Activated CD8-positive, alpha-beta memory T cell treated with anti-CD3 and anti-CD28 coated beads, Interleukin-2, amount 50 U/mL, for 1 hour (primary cell): ENCODE data around the gene OR2A25.
"Not testable (repeated sequence)": the region's sequence is repeated elsewhere in the genome, so short reads cannot be mapped to it uniquely, and the experiment has no call there.

Experiments
- DNase-seq: peaks from one replicate; pipeline ENCODE4 v3.0.0-alpha.2; 2020; ENCODE audit errors: extremely low read depth

Gene OR2A25, protein sequence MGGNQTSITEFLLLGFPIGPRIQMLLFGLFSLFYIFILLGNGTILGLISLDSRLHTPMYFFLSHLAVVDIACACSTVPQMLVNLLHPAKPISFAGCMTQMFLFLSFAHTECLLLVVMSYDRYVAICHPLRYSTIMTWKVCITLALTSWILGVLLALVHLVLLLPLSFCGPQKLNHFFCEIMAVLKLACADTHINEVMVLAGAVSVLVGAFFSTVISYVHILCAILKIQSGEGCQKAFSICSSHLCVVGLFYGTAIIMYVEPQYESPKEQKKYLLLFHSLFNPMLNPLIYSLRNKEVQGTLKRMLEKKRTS

DNA sequence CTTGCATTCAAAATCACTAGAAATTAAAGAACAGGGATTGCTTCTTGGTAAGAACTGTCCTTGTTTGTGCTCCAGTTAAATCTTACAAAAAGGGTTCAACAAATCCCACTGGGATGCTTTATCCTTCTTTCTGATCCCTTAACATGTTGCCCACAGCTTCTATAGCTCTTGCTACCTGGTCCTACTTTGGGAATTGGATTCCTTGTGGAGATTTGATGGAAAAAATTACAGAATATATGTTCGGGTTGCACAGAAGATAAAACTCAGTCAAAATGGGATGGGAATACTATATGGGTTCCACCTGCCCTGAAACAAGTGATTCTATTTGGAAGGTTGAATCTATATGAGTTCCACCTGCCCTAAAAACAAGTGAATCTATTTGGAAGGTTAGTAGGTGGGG is at the start of gene OR2A25:
TSS of gene OR2A25 (plus strand) at position 301 of the 400 bp plus-strand sequence. CDS start 4,409 bp downstream, outside the sequence.
- no peak for DNase-seq

DNA sequence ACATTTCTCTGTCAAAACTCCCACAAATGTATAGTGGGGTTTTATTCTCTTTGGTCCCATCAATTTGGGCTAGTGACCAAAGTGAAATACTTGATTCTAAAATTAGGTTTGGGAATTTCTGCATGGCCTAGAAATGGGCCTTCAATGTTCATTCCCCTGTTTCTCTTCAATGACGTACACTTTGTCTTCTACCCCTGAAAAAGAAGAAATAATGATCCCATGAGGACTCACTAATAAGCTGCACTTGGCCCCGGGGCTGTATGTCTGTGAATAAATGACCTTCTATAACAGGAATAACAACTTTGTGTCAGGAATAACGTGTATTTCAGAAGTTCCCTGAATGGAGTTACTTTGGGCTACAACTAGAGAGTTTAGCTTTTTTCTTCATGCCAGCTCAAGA is 49.3 kb upstream of the OR2A25 start:
- DNase-seq: no peak

DNA sequence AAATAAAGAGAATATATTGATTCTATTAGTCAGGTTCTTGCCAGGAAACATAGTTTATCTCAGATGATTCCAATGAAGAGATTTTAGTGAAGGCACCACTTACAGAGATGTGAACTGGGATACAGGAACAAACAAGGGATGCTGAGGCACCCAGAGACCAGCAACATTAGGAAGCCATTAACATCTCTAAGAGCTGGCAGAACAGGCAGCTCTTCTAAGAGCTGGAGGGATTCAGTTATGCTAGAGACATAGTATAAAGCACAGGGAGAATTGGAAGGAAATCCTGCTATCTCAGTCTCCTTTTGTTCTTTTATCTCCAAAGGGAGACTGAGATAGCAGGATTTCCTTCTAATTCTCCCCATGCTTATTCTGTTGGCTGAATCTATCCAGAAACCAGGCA is 47.4 kb upstream of the OR2A25 start:
- DNase-seq: no peak

DNA sequence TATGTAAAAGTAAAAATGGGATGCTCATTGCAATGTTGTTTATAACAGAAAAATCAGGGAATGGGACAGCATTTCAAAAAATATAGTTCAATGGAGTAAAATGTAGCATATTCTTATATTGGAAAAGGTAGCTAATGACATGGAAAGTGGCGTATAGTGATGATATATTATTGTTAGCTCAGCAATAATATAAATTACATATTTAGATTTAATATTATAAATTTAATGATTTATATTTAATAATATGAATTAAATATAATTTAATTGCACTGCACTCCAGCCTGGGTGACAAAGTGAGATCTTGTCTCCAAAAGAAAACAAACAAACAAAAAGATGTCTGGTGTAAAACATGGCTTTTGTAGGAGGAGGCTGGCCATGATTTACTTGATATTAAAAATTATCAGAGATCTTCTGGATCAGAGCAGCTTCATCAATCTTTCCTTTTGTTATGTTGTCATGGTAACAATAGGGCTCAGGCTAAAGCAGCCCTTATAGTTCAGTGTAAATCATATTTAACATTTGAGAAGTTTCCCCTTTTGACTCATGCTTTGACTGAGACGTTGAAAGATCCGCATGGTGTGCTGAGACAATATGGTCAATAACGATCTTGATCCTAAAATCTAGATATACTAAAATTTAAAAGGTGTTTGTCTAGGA is 46.3 kb upstream of the OR2A25 start:
- no peak for DNase-seq

DNA sequence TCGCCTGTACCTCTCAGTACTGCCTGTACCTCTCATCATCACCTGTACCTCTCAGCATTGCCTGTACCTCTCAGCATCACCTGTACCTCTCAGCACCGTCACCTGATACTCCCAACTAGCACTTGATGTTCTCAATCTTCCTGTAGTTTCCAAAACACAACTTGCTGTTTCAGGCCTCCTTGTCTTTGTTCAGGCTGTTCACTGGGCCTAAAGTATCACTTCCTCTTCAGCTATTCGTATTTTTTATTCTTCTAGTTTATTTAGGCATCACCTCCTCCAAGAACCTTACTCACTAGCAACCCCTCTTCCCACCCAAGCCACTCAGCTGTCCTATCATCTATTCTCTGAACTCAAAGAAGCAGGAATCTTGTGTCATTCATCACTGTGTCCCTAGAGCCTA is 45.4 kb upstream of the OR2A25 start:
- no peak for DNase-seq

DNA sequence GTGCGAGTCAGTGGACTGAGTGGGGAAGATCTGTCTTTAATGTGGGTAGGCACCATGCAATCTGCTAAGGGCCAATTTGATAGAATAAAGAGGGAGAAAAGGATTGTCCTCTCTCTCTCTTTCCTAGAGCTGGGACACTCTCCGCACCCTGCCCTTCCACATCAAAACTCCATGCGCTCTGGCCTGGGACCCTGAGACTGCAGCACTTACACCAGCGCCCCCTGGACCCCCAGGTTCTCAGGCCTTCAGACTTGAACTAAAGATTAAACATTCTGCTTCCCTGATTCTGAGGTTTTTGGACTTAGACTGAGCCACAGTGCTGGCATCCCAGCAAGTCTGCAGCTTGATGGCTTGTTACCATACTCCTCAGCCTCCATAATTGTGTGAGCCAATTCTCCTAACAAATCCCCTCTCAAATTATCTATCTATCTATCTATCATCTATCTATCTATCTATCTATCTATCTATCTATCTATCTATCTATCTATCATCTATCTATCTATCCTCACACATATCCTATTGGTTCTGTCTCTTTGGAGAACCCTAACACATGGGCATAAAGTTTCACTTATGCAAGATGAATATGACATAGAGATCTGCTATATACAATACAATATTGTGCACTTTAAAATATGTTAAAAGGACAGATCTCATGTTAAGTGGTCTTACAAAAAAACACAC is 43.3 kb upstream of the OR2A25 start:
- DNase-seq: no peak

DNA sequence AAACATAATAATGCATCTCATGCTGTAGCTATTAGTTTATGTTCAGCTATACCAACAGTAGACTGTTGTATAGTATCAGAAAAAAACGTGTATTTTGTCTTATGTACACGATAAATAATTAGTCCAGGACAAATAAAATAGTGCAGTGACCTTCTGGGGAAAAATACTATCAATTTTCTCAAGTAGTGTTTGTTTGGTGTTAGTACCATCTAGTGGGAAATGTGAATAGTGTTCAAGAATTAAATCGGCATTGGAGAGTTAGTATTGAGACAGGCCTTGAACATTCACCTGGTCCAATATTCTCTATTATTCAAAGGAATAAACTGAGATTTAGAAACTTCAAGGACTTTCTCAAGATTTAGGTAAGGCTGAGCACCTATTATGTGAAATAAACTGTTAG is 42.5 kb upstream of the OR2A25 start:
- no peak for DNase-seq

DNA sequence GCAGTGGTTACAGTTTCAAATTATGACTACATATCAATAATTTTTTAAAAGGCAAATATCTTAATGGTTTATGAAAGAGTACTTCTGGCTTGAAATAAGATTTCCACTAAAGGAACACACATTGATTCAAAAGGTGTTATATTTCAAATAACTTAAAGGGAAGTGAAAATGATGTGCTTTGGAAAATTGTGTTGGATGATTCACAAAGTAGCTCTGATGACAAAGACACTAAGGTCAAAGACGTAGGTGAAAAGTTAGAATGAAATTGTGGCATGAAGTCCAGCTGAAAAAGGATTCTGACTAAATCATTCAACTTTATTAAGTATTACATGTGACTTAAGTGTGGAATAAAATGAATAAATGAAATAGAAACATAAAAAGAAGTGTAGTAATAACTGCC is 41.6 kb upstream of the OR2A25 start:
- no peak for DNase-seq

DNA sequence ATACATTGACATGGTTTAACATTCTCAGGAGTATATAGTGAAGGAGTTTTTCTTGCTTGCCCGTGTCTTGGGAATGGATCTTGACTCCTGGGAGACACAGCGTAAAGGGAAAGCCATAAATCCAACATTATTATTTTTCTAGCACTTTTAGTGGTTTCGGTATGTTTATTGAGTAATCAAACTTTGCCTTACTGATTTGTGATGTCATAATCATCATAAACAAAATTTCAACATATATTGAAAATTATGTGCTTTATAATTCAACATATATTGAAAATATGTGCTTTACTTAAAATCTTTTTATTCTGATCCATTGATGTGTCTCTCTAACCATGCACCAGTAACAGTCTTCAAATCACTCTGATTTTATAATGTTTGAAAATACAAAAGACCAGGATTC is 41.1 kb upstream of the OR2A25 start:
- DNase-seq: no peak

DNA sequence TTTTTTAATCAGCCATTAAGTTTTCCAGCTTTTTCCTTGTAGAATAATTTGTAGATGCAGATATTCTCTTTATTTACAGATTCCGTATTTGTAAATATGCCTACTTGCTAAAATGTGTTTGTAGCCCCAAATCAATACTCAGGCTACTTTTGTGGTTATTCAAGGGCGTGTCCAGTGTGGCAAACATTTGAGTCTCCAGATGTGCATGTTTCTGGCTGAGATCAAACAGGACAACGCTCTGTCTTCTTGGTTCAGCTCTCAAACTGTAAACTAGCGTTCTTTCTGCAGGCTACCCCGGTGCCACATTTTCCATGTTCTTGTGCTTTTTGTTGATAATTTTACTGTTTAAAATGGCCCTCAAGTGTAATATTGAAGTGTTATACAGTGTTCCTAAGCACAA is 37.1 kb upstream of the OR2A25 start:
- no peak for DNase-seq

DNA sequence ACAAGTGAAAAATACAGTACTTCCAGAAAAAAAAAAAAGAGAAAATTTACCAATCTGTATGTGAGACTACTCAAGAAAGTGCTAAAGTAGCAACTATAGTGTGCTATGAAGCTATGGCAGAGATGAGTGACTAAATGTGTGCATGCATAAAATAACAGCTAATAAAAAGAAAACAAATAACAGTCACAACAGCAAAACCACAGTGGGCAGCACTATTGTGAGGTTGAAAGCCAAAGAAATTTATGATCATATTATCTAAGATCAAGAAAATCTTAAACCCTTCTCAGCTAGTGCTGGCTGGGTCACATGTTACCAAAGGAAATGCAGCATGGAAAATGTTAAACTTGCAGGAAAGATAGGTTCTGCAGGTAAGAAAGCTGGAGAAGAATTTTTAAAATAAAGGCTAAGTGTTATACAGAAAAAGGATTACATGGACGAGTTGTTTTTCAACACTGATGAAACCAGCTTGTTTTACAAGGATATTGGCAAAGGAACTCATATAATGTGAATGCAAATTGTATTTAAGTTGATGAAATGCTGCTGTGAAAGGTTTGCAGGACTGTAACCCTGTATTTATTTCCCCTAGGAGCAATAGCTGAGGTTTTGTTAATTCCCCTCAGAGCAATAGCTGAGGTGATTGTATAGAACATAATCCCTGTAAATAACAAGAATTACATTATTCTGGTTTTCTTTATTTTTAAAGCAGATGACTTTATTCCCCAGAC is 36.5 kb upstream of the OR2A25 start:
- DNase-seq: no peak

DNA sequence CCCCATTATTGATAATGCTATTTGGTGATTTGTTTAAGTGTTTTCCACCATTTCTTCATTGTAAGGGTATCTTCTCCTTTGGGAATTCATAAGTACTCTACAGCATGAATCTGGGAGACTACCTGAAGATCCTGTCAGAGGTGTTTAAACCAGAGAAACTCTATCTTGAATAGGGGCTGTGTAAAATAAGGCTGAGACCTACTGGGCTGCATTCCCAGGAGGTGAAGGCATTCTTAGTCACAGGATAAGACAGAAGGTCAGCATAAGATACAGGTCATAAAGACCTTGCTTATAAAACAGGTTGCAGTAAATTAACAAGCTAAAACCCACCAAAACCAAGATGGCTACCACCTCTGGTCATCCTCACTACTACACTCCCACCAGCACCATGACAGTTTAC is 34.2 kb upstream of the OR2A25 start:
- DNase-seq: no peak

DNA sequence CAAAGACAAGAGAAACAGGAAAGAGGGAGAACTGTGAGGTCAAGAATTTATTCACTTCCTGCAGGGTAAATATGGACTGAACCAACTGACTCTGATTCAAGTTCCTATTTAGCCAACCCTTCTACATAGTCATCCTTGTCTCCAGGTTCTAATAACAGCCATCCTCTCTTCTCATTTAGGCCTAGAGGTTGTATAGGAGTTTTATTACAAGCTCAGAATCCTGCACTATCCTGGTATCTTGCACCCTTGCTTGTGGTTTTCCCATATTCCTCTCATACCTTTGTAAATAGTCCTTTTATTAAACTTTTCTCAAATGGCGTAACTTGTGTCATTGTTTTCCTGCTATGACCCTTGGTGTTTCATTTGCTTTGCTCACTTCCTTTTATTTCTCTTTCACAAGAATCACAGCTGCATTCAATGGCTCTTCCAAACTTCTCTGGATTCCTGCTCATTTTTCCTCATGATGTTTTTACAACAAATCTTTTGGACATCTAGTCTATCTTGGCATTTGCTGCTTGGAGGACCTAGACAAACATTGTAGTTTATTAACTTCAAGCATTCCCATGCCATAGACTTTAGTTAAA is 33.2 kb upstream of the OR2A25 start:
- DNase-seq: no peak

DNA sequence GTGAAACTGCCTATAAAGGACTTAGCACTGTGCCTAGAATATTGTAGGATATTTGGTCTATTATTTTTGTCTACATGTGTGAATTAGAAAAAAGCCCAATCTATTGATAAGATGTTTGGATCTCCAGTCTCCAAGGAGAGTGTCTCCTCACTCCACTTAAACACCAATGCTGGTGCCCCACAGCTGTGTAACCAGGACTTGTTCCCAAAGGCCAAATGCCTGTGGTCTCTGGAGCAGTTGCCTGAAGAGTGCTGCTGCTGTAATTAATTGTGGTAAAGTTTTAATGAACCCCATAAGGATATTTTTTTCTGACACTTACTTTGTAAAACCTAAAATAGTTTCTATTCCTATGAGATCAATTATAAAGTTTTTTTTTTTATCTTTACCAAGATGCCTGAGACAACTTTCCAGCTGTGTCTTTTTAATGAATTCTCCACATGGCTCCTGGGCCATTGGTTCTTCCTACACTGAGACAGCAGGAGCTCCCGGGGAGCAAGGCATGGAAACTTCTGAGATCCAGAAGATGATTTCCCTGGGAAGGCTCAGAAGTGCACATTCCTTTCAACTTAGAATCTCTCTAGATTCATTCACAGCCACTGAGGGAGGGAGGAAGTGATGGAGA is 32.1 kb upstream of the OR2A25 start:
- no peak for DNase-seq

DNA sequence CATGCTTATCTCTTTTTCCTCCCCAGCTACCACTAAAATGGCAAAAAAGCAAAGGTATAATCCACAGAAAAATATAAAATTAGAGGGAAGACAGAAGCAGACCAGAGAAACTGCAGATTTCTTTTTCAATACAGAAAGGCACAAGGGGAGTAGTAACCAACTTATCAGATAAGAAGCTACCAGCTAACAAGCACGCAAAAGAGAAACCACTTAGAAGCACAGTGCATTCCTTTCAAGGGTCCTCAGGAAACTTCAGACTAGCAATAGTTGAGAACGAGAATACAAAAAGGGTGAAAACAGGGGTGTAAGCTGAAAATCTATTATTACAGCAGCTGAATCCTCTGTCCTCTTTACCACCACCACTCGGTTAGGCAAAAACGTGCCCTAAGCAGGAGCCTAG is 30.7 kb upstream of the OR2A25 start:
- no peak for DNase-seq

DNA sequence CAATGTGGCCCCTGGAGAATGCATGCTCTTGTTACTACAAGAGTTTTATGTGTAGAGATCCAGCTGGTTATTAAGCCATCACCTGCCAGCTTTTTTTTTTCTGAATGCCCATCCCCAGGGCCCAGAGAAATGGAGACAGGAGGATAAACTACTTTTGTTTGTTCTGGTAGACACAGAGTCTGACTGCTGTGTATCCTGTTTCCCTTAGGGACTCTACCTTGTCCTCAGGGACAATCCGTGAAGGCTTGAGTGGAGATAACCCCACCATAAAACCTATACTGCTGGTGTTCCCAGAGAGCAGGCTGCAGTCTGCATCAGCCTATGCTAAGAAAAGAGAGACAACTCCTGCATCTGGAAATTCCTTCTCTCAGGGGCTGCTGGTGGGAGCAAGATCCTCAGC is 21.0 kb upstream of the OR2A25 start, which contains the start of gene OR2A5:
TSS of gene OR2A5 (plus strand) at position 301 of the 400 bp plus-strand sequence. CDS start 1,454 bp downstream, outside the sequence.
- no peak for DNase-seq

DNA sequence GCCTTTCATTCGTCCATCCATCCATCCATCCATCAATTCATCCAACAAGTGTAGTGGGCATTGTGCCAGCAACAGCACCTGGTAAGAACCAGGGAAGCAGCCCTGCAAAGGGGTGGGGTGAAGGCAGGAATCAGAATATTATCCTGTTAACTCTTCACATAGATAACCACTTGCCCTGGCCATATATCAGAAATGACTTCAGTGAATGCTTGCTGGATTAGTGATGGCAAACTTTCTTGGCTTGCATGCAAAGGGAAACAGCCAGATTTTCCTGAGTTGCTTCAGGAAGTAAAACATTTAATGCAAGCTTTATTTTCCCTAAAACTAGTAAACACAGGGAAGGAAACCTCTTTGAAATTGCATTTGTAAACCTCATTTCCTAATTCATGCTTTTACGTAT is 20.1 kb upstream of the OR2A25 start:
- DNase-seq: no peak

DNA sequence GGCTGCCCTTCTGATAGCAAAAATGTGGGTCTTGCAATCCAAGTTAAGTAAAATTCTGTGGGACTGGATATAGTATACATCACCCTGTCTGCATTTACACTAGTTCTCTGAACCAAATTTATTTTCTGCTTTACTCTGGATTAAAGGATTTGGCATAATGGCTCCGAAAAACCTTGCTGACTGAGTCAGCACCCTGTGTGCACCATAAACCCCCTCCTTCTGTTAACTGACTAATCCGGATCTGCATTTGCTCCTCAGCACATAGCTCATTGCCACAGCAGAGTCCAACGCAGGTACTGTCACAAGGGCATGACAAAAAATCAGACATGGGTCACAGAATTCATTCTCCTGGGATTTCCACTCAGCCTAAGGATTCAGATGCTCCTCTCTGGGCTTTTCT is 19.5 kb upstream of the OR2A25 start:
- no peak for DNase-seq

DNA sequence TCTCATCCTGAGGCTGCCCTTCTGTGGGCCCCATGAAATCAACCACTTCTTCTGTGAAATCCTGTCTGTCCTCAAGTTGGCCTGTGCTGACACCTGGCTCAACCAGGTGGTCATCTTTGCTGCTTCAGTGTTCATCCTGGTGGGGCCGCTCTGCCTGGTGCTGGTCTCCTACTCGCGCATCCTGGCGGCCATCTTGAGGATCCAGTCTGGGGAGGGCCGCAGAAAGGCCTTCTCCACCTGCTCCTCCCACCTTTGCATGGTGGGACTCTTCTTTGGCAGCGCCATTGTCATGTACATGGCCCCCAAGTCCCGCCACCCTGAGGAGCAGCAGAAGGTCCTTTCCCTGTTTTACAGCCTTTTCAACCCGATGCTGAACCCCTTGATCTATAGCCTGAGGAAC is 18.7 kb upstream of the OR2A25 start:
- not testable (repeated sequence) for DNase-seq

DNA sequence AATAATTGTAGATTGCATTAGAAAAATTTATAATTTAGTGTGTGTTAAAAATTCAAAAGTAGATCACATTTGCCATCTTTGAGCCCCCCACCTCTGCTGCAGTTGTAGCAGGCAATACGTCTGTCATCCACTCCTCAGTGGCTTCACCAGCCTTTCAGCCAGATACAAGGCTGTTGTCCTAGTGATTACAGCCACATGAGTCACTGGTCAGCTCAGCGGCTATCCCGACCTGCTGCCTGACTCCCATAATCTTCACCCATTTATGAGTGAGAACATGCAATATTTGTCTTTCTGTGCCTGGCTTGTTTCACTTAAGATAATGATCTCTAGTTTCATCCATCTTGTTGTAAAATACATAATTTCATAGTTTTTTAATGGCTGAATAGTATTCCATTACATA is 11.7 kb upstream of the OR2A25 start:
- DNase-seq: no peak

DNA sequence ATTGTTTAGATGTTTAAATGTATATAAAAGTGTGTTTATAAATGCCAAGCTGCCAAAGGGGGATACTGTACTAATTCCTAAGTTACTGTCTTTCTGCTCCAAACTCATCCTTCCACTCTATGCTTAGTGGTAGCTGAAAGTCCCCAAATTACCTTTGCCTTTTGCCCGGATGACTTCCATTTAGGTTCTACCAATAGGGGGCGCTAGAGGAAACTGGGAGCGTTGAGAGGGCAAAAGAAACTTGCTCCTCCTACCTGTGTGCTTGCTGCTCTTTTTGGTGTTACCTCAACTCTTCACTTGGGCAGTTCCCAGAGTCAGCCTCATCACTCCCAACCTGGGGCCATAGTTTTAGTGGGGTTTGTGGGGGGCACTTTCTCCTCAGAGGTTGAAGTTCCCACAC is 5.9 kb upstream of the OR2A25 start:
- no peak for DNase-seq

DNA sequence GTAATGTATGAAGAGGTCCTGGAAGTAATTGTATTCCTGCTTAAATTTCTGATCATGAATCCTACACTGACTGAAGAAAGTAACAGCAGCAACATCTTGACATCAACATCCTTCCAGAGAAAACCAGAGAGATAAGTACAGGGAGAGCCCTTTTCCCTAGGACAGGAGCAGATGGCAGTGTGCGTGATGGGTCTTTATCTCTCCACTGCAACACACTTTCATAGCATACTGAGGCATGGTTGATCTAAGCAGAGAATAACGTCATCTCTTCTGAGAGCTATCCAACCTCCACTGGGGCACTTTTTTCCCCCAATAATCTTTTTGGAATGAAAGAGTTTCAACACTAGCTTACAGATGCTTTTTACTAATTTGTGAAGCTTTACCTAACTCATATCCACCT is 342 bp downstream of the OR2A25 start:
- no peak for DNase-seq
